Measurements from ENCODE around the gene ADNP. TPM values are rescaled to one million over a fixed set of nuclear protein-coding genes. Genes with fewer than 3 reads are reported as not detected.
A peak's percentile ranks its signal among the peaks of the same experiment; 100 is the strongest.

Gene ADNP
- total RNA-seq, 4 donors from 2014 or later, result 40.2 to 57.9 (median 47.4) TPM

- TF ChIP-seq EP300 (IDR thresholded peaks at IDR 0.05) (no peak), POLR2A (IDR thresholded peaks at IDR 0.05) (no peak), CTCF (IDR thresholded peaks at IDR 0.05) (no peak)
- no peaks in the 10 kb centered on the region for H3K27me3 ChIP-seq
- peaks cover 0 to 7% (median 0%) of the 10 kb centered on the region in 3 donors for H3K36me3 ChIP-seq
- H3K27ac ChIP-seq, result no peak overlapping the region
- DNase-seq (ENCODE audit: low spot score in 2 of 2), result peak in 1 of 2 donors; percentile 27
- H3K4me1 ChIP-seq, result peaks cover 5 to 93% (median 42%) of the 10 kb centered on the region in 4 donors
- no peak overlapping the region for H3K4me3 ChIP-seq
- 80 to 84% methylated on average over 6 of the region's 6 CpGs for WGBS, 2 donors
- H3K9me3 ChIP-seq, result no peaks in the 10 kb centered on the region
These were observed 11.7 kb downstream of the ADNP start for GRCh38 chr20:50919567-50919966.

GRCh38 chr20:50918403-50918802, 12.8 kb downstream of the ADNP start:
- Histone ChIP-seq H3K27ac (no peak overlapping the region), H3K9me3 (no peaks in the 10 kb centered on the region), H3K36me3 (peaks cover 0 to 3% (median 0%) of the 10 kb centered on the region in 3 donors), H3K27me3 (no peaks in the 10 kb centered on the region), H3K4me1 (peaks cover 5 to 93% (median 46%) of the 10 kb centered on the region in 4 donors), H3K4me3 (no peak overlapping the region)
- 46 to 54% methylated on average over 3 of the region's 3 CpGs for WGBS, 2 donors
- TF ChIP-seq POLR2A (IDR thresholded peaks at IDR 0.05) (no peak), EP300 (IDR thresholded peaks at IDR 0.05) (no peak), CTCF (IDR thresholded peaks at IDR 0.05) (no peak)
- no peak for DNase-seq (ENCODE audit: low spot score in 2 of 2)

GRCh38 chr20:50916934-50917333, 14.3 kb downstream of the ADNP start:
- TF ChIP-seq EP300 (IDR thresholded peaks at IDR 0.05) (no peak), CTCF (IDR thresholded peaks at IDR 0.05) (no peak), POLR2A (IDR thresholded peaks at IDR 0.05) (no peak)
- Histone ChIP-seq H3K27me3 (no peaks in the 10 kb centered on the region), H3K4me3 (no peak overlapping the region), H3K4me1 (peaks cover 5 to 93% (median 44%) of the 10 kb centered on the region in 4 donors), H3K9me3 (no peaks in the 10 kb centered on the region), H3K27ac (no peak overlapping the region), H3K36me3 (no peaks in the 10 kb centered on the region)
- DNase-seq (ENCODE audit: low spot score in 2 of 2), result no peak
- 73% methylated on average over 3 of the region's 3 CpGs for WGBS, 2 donors

- no peak overlapping the region for H3K27ac ChIP-seq
These were observed 15.0 kb downstream of the ADNP start for GRCh38 chr20:50916257-50916656.

GRCh38 chr20:50915424-50915823, 15.8 kb downstream of the ADNP start:
- WGBS, 2 donors, result 37 to 39% methylated on average over 3 of the region's 3 CpGs
- TF ChIP-seq POLR2A (IDR thresholded peaks at IDR 0.05), result no peak
- TF ChIP-seq EP300 (IDR thresholded peaks at IDR 0.05), result no peak
- no peak for TF ChIP-seq CTCF (IDR thresholded peaks at IDR 0.05)
- H3K4me1 ChIP-seq, result peaks cover 5 to 93% (median 38%) of the 10 kb centered on the region in 4 donors
- no peak overlapping the region for H3K4me3 ChIP-seq
- no peak for DNase-seq (ENCODE audit: low spot score in 2 of 2)
- no peaks in the 10 kb centered on the region for H3K36me3 ChIP-seq
- H3K9me3 ChIP-seq, result no peaks in the 10 kb centered on the region
- peak overlapping the region in 1 of 4 donors; percentile 45 for H3K27ac ChIP-seq
- no peaks in the 10 kb centered on the region for H3K27me3 ChIP-seq

More at GRCh38 chr20:50916257-50916656, 15.0 kb downstream of the ADNP start:
- WGBS, 2 donors, result 44 to 48% methylated on average over 5 of the region's 5 CpGs
- Histone ChIP-seq H3K4me3 (no peak overlapping the region), H3K36me3 (no peaks in the 10 kb centered on the region), H3K9me3 (no peaks in the 10 kb centered on the region), H3K4me1 (peaks cover 5 to 93% (median 41%) of the 10 kb centered on the region in 4 donors), H3K27me3 (no peaks in the 10 kb centered on the region)
- no peak for DNase-seq (ENCODE audit: low spot score in 2 of 2)
- TF ChIP-seq POLR2A (IDR thresholded peaks at IDR 0.05), result no peak
- no peak for TF ChIP-seq EP300 (IDR thresholded peaks at IDR 0.05)
- no peak for TF ChIP-seq CTCF (IDR thresholded peaks at IDR 0.05)
